Sigmoid colon (tissue), 4 donors: ENCODE data around the gene NR2F1.

Experiments used
- POLR2A ChIP-seq, 2 donors: fragments of 450-650 bp; IDR thresholded peaks; one replicate each; pipeline ENCODE4 v1.6.1; 2016; ENCODE audit warnings: antibody characterized with exemption in 2 of 2, mild to moderate bottlenecking in 2 of 2, moderate library complexity in 2 of 2
- POLR2AphosphoS5 ChIP-seq, 4 donors: sonication (generic); formaldehyde crosslinking; IDR thresholded peaks; one replicate each; pipeline ENCODE4 v1.6.1; 2017; ENCODE audit warnings: antibody characterized with exemption in 4 of 4
- TF ChIP-seq, protein P1 (sequence below), 4 experiments: fragments of 450-650 bp in 3 of 4; fragments of 200-600 bp in 1 of 4; IDR thresholded peaks; one replicate each; pipeline ENCODE4 v1.5.1; 2016 to 2019; ENCODE audit warnings: antibody characterized with exemption in 4 of 4, mild to moderate bottlenecking in 3 of 4, moderate library complexity in 2 of 4

DNA sequence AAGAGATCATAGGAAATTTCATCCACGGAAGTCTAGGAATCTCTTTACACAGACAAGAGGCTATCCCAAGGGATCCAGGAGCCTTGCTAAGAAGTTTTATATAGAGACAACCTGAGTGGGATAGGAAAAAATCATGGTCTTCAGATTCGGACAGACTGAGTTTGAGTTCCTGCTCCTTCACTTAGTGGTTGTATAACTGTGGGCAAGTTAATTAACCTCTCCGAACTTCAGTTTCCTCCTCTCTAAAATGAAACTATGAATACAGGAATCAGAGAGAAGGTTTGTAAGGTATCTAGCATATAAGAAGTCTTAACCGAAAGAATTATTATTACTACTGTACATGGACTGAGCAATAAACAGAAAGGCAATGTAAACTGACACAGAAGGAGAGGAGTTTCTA lies 37.1 kb upstream of the NR2F1 start:
- no peak for TF ChIP-seq POLR2AphosphoS5 (IDR thresholded peaks at IDR 0.05)
- TF ChIP-seq POLR2A (IDR thresholded peaks at IDR 0.05): no peak
- TF ChIP-seq, protein P1, sequence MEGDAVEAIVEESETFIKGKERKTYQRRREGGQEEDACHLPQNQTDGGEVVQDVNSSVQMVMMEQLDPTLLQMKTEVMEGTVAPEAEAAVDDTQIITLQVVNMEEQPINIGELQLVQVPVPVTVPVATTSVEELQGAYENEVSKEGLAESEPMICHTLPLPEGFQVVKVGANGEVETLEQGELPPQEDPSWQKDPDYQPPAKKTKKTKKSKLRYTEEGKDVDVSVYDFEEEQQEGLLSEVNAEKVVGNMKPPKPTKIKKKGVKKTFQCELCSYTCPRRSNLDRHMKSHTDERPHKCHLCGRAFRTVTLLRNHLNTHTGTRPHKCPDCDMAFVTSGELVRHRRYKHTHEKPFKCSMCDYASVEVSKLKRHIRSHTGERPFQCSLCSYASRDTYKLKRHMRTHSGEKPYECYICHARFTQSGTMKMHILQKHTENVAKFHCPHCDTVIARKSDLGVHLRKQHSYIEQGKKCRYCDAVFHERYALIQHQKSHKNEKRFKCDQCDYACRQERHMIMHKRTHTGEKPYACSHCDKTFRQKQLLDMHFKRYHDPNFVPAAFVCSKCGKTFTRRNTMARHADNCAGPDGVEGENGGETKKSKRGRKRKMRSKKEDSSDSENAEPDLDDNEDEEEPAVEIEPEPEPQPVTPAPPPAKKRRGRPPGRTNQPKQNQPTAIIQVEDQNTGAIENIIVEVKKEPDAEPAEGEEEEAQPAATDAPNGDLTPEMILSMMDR (IDR thresholded peaks at IDR 0.05): no peak
